Activated CD8-positive, alpha-beta T cell treated with anti-CD3 and anti-CD28 coated beads for 36 hours (primary cell): ENCODE data around the gene FOXP1. TPM values are rescaled to one million over a fixed set of nuclear protein-coding genes. Genes with fewer than 3 reads are reported as not detected.

Experiments used
- ATAC-seq: fragments of 200-7000 bp; cut with Tn5 transposase; one replicate; pipeline ENCODE4 v1.10.0; 2021; ENCODE audit warnings: mild to moderate bottlenecking, moderate library complexity
- CTCF ChIA-PET: fragments of 350-600 bp; sonication (Branson Sonifier 250); formaldehyde crosslinking; loops from one replicate; lab custom pipeline; 2021; ENCODE audit warnings: antibody characterized with exemption; lab: Charles Lee
- POLR2A ChIA-PET: fragments of 350-600 bp; sonication (Branson Sonifier 250); formaldehyde crosslinking; loops from one replicate; lab custom pipeline; 2021; ENCODE audit warnings: antibody characterized with exemption; lab: Charles Lee
- DNase-seq: peaks from one replicate; pipeline ENCODE4 v3.0.0-alpha.2; 2020
- H3K27ac Mint-ChIP-seq: one replicate; pipeline ENCODE4 v1.8.0; 2021; ENCODE audit warnings: mild to moderate bottlenecking, mixed read lengths
- H3K27me3 Mint-ChIP-seq: one replicate; pipeline ENCODE4 v1.8.0; 2021; ENCODE audit warnings: mixed read lengths
- H3K36me3 Mint-ChIP-seq: one replicate; pipeline ENCODE4 v1.8.0; 2021; ENCODE audit warnings: low read depth, mixed read lengths
- H3K4me1 Mint-ChIP-seq: one replicate; pipeline ENCODE4 v1.8.0; 2021; ENCODE audit warnings: low read depth, mixed read lengths
- H3K4me3 Mint-ChIP-seq: one replicate; pipeline ENCODE4 v1.8.0; 2021; ENCODE audit warnings: mild to moderate bottlenecking, moderate library complexity, mixed read lengths
- H3K9me3 Mint-ChIP-seq: one replicate; pipeline ENCODE4 v1.8.0; 2021; ENCODE audit warnings: mixed read lengths
- intact Hi-C: fragments of 100-400 bp; cut with micrococcal nuclease; formaldehyde crosslinking; loops from one replicate; pipeline ENCODE4 v1.10.0; 2022
- total RNA-seq, 2 experiments: library from RNA; stranded (reverse); gene quantifications; one replicate each; pipeline ENCODE4 v1.2.3, GENCODE V29; 2021
- TF ChIP-seq, protein P1 (sequence below): fragments of 200-600 bp; IDR thresholded peaks from one replicate; pipeline ENCODE4 v1.8.0; 2022; ENCODE audit warnings: antibody characterized with exemption, mild to moderate bottlenecking

FOXP1 gene
- total RNA-seq, 2 experiments from 2014 or later = 145 to 153 TPM

DNA sequence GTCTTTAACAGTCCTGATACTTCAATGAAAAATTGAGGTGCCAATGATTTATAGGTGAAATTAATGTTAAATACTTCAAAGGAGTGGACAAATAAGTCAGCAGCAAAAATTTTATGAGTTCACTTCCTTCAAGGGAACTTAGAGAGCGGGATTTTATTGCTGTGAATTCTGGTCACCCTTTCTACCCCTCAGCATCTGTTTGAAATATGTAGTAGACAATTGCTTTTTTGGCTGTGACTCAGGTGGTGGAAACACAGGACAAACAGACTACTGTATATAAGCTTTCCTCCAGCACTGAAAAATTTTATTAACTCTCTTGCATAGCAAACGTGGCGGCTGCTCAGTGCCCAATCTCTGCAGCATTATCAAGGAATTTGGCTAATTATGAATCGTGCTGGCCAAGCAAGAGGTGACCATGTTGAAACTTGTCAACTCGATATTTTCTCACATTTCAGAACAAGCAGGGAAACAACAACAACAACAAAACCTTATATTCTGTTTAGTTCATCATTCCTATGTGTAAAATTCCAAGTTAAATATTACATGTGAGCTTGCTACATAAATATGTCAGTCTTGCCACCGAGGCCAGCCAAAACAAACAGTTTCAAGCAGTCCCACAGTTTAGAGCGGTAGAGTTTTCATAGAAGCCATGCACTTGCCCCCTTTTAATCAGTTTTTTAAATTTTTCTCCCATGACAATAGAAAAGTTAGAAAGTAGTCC is 420.2 kb downstream of the FOXP1 start:
- Mint-ChIP-seq H3K27me3 (no peaks in the 10 kb centered on the region), H3K9me3 (peaks cover 12% of the 10 kb centered on the region), H3K27ac (no peak overlapping the region), H3K36me3 (peaks cover 63% of the 10 kb centered on the region), H3K4me1 (peaks cover 59% of the 10 kb centered on the region), H3K4me3 (no peak overlapping the region)
- POLR2A ChIA-PET = interaction anchor here (0.9 kb wide), 1 partner anchor 62 kb away, joined by 3 read pairs; no protein-coding TSS in a partner anchor
- ATAC-seq (no peak), DNase-seq (no peak)
- TF ChIP-seq, protein P1, sequence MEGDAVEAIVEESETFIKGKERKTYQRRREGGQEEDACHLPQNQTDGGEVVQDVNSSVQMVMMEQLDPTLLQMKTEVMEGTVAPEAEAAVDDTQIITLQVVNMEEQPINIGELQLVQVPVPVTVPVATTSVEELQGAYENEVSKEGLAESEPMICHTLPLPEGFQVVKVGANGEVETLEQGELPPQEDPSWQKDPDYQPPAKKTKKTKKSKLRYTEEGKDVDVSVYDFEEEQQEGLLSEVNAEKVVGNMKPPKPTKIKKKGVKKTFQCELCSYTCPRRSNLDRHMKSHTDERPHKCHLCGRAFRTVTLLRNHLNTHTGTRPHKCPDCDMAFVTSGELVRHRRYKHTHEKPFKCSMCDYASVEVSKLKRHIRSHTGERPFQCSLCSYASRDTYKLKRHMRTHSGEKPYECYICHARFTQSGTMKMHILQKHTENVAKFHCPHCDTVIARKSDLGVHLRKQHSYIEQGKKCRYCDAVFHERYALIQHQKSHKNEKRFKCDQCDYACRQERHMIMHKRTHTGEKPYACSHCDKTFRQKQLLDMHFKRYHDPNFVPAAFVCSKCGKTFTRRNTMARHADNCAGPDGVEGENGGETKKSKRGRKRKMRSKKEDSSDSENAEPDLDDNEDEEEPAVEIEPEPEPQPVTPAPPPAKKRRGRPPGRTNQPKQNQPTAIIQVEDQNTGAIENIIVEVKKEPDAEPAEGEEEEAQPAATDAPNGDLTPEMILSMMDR = no peak
- intact Hi-C loops = no loop called here
- CTCF ChIA-PET = no interaction called here

DNA sequence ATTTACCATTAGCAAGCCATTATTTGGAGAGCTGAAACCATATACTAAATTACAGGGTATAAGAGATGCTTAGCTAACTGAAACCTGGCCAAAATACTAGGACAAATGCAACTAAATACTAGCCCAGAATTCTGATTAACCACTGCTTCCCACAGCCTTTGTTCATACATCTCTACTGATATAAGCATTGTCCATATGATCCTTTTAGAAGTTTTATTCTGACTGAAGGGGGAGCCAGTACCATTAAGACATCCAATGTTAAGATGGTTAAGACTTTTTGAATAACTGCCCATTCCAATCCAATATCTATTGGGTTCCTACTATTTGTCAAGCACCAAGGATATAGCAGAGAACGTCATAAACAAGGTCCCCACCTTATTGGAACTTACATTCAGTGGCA is 421.3 kb downstream of the FOXP1 start:
- Mint-ChIP-seq H3K27me3 (no peaks in the 10 kb centered on the region), H3K36me3 (peaks cover 68% of the 10 kb centered on the region), H3K27ac (peak overlapping the region; percentile 5), H3K4me1 (peaks cover 62% of the 10 kb centered on the region), H3K4me3 (no peak overlapping the region), H3K9me3 (peaks cover 12% of the 10 kb centered on the region)
- no peak for DNase-seq
- no peak for ATAC-seq
- intact Hi-C loops = no loop called here
- ChIA-PET POLR2A (interaction anchor here (0.8 to 1.1 kb wide), 3 partner anchors 31 to 44 kb away, joined by 3 read pairs; no protein-coding TSS in a partner anchor), CTCF (interaction anchor here (1.1 to 1.6 kb wide), 3 partner anchors 12 to 297 kb away, joined by 3 read pairs; no protein-coding TSS in a partner anchor)
- TF ChIP-seq, protein P1 = no peak

DNA sequence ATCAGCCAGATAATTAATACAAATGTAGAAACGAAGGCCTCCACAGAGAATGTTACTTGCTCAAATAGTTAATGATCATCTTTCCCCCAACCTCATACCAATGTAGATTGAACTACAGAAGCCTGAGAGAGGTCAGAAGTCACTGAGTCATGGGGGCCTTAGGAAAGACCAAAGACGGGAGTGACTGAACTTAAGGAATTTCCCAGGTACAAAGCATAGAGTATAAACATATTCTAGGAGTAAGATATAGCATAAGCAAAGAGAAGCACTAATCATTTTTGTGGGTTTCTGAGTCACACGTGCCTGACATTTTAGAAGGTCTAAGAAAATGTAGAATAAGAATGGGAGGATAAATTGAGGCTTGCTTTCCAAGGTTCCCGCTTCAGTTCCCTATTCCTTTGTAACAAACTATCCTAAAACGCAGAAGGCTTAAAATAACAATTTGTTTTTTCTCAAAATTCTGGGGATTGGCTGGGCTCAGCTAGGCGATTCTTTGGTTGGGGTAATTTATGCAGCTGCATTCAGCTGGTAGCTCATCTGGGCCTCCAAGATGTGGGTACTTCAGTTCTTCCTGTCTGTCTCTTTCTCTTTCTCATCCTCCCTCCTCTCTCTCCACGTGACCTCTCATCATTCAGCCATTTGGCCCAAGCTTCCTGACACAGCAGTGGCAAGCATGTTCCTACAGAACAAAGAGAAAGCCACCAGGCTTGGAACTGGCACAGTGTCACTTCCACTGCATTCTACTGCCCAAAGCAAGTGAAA is 422.6 kb downstream of the FOXP1 start:
- CTCF ChIA-PET = interaction anchor here (1.2 to 1.6 kb wide), 2 partner anchors 13 to 32 kb away, joined by 3 read pairs; no protein-coding TSS in a partner anchor
- H3K4me1 Mint-ChIP-seq = peaks cover 74% of the 10 kb centered on the region

DNA sequence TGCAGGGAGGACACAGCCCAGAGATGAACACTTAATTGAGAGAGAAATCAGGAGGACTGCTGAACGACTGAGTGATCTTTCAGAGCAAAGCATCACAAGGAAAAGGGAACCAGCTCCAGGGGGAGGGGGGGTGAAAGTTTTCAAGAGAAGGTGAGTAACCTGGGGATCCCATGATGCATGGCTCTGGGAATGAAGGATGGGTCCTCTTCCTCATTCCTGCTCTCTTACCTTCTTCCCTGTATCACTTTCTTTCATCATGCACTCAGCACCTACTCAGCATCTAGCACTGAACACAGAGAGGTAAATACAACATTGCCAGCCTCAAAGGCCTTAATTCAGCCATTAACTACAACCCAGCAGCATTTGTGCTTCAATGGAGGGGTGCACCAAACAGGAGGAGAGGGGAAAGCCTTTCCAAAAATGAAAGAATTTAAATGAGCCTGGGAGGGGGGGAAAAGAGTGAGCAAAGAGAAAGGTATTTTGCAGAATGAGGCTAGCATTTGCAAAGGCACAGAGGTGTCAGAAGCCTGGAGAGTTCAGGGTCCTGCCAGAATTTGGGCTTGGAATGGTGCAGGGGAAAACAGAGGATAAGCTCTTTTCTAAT is 427.4 kb downstream of the FOXP1 start:
- intact Hi-C loops = no loop called here
- no peak for ATAC-seq
- CTCF ChIA-PET = no interaction called here
- TF ChIP-seq, protein P1 = no peak
- Mint-ChIP-seq H3K9me3 (peaks cover 8% of the 10 kb centered on the region), H3K36me3 (peaks cover 69% of the 10 kb centered on the region), H3K4me3 (no peak overlapping the region), H3K27me3 (no peaks in the 10 kb centered on the region), H3K4me1 (peaks cover 84% of the 10 kb centered on the region), H3K27ac (peak overlapping the region; percentile 55)
- POLR2A ChIA-PET = interaction anchor here (0.6 to 1.0 kb wide), 2 partner anchors 16 to 128 kb away, joined by 3 to 4 read pairs; no protein-coding TSS in a partner anchor
- no peak for DNase-seq

More for the DNA sequence above, 422.6 kb downstream of the FOXP1 start:
- ATAC-seq (peak; percentile 72), DNase-seq (peak; percentile 19)
- POLR2A ChIA-PET = interaction anchor here (0.5 to 1.4 kb wide), 7 partner anchors 8 to 84 kb away, joined by 3 to 7 read pairs (median 3); no protein-coding TSS in a partner anchor
- TF ChIP-seq, protein P1 = no peak
- Mint-ChIP-seq H3K27ac (peak overlapping the region; percentile 81), H3K36me3 (peaks cover 67% of the 10 kb centered on the region), H3K4me3 (no peak overlapping the region), H3K9me3 (peaks cover 10% of the 10 kb centered on the region), H3K27me3 (no peaks in the 10 kb centered on the region)
- intact Hi-C loops = no loop called here
